NB4 (cell line): Measurements from ENCODE around the gene CEP128.

Source experiments
- CTCF ChIP-seq: IDR thresholded peaks from one replicate; pipeline ENCODE4 v1.5.1; 2012; ENCODE audit warnings: low read depth, low read length
- MAX ChIP-seq: IDR thresholded peaks from 2 replicates; pipeline ENCODE4 v1.6.1; 2011; ENCODE audit warnings: low read depth, low read length
- MYC ChIP-seq: IDR thresholded peaks from 2 replicates; pipeline ENCODE4 v1.6.1; 2011; ENCODE audit warnings: low read depth, low read length
- POLR2A ChIP-seq: IDR thresholded peaks from 2 replicates; pipeline ENCODE4 v1.6.1; 2011; ENCODE audit warnings: mild to moderate bottlenecking; ENCODE audit not compliant: insufficient read length; ENCODE audit errors: extremely low read depth

GRCh38 chr14:80504781-80505180 is 436.8 kb downstream of the CEP128 start:
- TF ChIP-seq POLR2A: no peak
- no peak for TF ChIP-seq CTCF
- no peak for TF ChIP-seq MAX
- no peak for TF ChIP-seq MYC
